ENCODE results near the gene TNNI2. TPM values are rescaled to one million over a fixed set of nuclear protein-coding genes. Genes with fewer than 3 reads are reported as not detected.

Gene TNNI2
- polyA plus RNA-seq, 1 of the 3 experiments (the other 2 are of a cell fraction): not detected

GRCh38 chr11:1847006-1847735 lies 8.4 kb downstream of the TNNI2 start:
- H3K9ac ChIP-seq: no peak overlapping the region
- H3K9me2 ChIP-seq: no peaks in the 10 kb centered on the region
- H3K4me1 ChIP-seq (ENCODE audit: control insufficient read depth in 1 of 2, insufficient read depth in 2 of 2, low read depth in 1 of 2, low read length in 1 of 2): peaks cover 0 to 2% of the 10 kb centered on the region in 2 experiments; a peak in 1 of 4 replicates
- TF ChIP-seq SMC3 (IDR thresholded peaks at IDR 0.05; ENCODE audit: low read depth, low read length) (no peak), TAF1 (IDR thresholded peaks at IDR 0.05; ENCODE audit: borderline replicate concordance, low read depth, low read length) (no peak), USF1 (IDR thresholded peaks at IDR 0.05; ENCODE audit: borderline replicate concordance, low read depth) (no peak), CTCF (IDR thresholded peaks at IDR 0.05) (no peak), EZH2phosphoT487 (IDR thresholded peaks at IDR 0.05; ENCODE audit: borderline replicate concordance, low read depth) (no peak)
- TF ChIP-seq, protein P1, sequence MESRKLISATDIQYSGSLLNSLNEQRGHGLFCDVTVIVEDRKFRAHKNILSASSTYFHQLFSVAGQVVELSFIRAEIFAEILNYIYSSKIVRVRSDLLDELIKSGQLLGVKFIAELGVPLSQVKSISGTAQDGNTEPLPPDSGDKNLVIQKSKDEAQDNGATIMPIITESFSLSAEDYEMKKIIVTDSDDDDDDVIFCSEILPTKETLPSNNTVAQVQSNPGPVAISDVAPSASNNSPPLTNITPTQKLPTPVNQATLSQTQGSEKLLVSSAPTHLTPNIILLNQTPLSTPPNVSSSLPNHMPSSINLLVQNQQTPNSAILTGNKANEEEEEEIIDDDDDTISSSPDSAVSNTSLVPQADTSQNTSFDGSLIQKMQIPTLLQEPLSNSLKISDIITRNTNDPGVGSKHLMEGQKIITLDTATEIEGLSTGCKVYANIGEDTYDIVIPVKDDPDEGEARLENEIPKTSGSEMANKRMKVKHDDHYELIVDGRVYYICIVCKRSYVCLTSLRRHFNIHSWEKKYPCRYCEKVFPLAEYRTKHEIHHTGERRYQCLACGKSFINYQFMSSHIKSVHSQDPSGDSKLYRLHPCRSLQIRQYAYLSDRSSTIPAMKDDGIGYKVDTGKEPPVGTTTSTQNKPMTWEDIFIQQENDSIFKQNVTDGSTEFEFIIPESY (IDR thresholded peaks at IDR 0.05; ENCODE audit: borderline replicate concordance, low read depth): no peak
- no peaks in the 10 kb centered on the region for H3K9me3 ChIP-seq
- H2AFZ ChIP-seq (ENCODE audit: low read depth): no peak overlapping the region
- no peaks in the 10 kb centered on the region for H3K36me3 ChIP-seq (replicated peaks in 1 of 2; ENCODE audit: control insufficient read depth in 1 of 2, insufficient read depth in 2 of 2, low read length in 1 of 2)
- H3K4me2 ChIP-seq: no peak overlapping the region
- DNase-seq: no peak
- H3K4me3 ChIP-seq (ENCODE audit: low read depth in 2 of 2, low read length in 1 of 2): no peak overlapping the region
- CTCF ChIA-PET: interaction anchor here (0.7 to 4.6 kb wide), 14 partner anchors 8 to 310 kb away, joined by 3 to 29 read pairs (median 10); partner anchors contain the start of genes SYT8 and TNNI2
- no peaks in the 10 kb centered on the region for H3K27me3 ChIP-seq (ENCODE audit: insufficient read depth)
- POLR2A ChIA-PET: interaction anchor here (1.3 kb wide), 1 partner anchor 13 kb away, joined by 3 read pairs; the partner anchor contains the start of gene SYT8
- no peaks in the 10 kb centered on the region for H3F3A ChIP-seq (replicated peaks; ENCODE audit: insufficient read depth)
- no peak overlapping the region for H3K27ac ChIP-seq (ENCODE audit: low read depth in 2 of 2, low read length in 1 of 2)
- 85% methylated on average over 33 of the region's 34 CpGs for WGBS (ENCODE audit: low lambda C conversion rate)
- H4K20me1 ChIP-seq (ENCODE audit: insufficient read depth): no peaks in the 10 kb centered on the region
- no peaks in the 10 kb centered on the region for H3K79me2 ChIP-seq (ENCODE audit: insufficient read depth)

GRCh38 chr11:1847926-1848639 lies 9.3 kb downstream of the TNNI2 start:
- Histone ChIP-seq H3K79me2 (ENCODE audit: insufficient read depth) (no peaks in the 10 kb centered on the region), H3K36me3 (replicated peaks in 1 of 2; ENCODE audit: control insufficient read depth in 1 of 2, insufficient read depth in 2 of 2, low read length in 1 of 2) (no peaks in the 10 kb centered on the region), H3F3A (replicated peaks; ENCODE audit: insufficient read depth) (no peaks in the 10 kb centered on the region), H3K4me3 (ENCODE audit: low read depth in 2 of 2, low read length in 1 of 2) (no peak overlapping the region), H3K4me1 (ENCODE audit: control insufficient read depth in 1 of 2, insufficient read depth in 2 of 2, low read depth in 1 of 2, low read length in 1 of 2) (peaks cover 0 to 2% of the 10 kb centered on the region in 2 experiments; a peak in 1 of 4 replicates), H3K27ac (ENCODE audit: low read depth in 2 of 2, low read length in 1 of 2) (no peak overlapping the region), H3K27me3 (ENCODE audit: insufficient read depth) (no peaks in the 10 kb centered on the region), H3K9ac (no peak overlapping the region), H3K9me3 (no peaks in the 10 kb centered on the region), H3K9me2 (no peaks in the 10 kb centered on the region), H2AFZ (ENCODE audit: low read depth) (no peak overlapping the region), H4K20me1 (ENCODE audit: insufficient read depth) (no peaks in the 10 kb centered on the region), H3K4me2 (no peak overlapping the region)
- 70% methylated on average over 18 of the region's 18 CpGs for WGBS (ENCODE audit: low lambda C conversion rate)
- no peak for DNase-seq
- ChIA-PET CTCF (interaction anchor here (0.6 to 4.6 kb wide), 15 partner anchors 9 to 308 kb away, joined by 3 to 29 read pairs (median 10); partner anchors contain the start of genes SYT8 and TNNI2), POLR2A (interaction anchor here (0.7 to 1.3 kb wide), 2 partner anchors 14 to 29 kb away, joined by 3 to 6 read pairs; partner anchors contain the start of gene SYT8)
- TF ChIP-seq, protein P2, sequence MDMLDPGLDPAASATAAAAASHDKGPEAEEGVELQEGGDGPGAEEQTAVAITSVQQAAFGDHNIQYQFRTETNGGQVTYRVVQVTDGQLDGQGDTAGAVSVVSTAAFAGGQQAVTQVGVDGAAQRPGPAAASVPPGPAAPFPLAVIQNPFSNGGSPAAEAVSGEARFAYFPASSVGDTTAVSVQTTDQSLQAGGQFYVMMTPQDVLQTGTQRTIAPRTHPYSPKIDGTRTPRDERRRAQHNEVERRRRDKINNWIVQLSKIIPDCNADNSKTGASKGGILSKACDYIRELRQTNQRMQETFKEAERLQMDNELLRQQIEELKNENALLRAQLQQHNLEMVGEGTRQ (IDR thresholded peaks at IDR 0.05; ENCODE audit: borderline replicate concordance, low read depth, low read length): no peak
- TF ChIP-seq POLR2AphosphoS5 (IDR thresholded peaks at IDR 0.05; ENCODE audit: low read depth, low read length): no peak
- no peak for TF ChIP-seq RXRA (IDR thresholded peaks at IDR 0.05; ENCODE audit: borderline replicate concordance, low read depth)
- no peak for TF ChIP-seq JUND (IDR thresholded peaks at IDR 0.05)
- TF ChIP-seq YY1 (IDR thresholded peaks at IDR 0.05; ENCODE audit: low read depth): no peak
- no peak for TF ChIP-seq ELF1 (IDR thresholded peaks at IDR 0.05)
- no peak for TF ChIP-seq TAF1 (IDR thresholded peaks at IDR 0.05; ENCODE audit: borderline replicate concordance, low read depth, low read length)
- TF ChIP-seq TEAD4 (IDR thresholded peaks at IDR 0.05; ENCODE audit: borderline replicate concordance, insufficient read depth): no peak
- no peak for TF ChIP-seq FOXJ3 (CRISPR knock-in tag; IDR thresholded peaks at IDR 0.05)
- TF ChIP-seq, protein P3, sequence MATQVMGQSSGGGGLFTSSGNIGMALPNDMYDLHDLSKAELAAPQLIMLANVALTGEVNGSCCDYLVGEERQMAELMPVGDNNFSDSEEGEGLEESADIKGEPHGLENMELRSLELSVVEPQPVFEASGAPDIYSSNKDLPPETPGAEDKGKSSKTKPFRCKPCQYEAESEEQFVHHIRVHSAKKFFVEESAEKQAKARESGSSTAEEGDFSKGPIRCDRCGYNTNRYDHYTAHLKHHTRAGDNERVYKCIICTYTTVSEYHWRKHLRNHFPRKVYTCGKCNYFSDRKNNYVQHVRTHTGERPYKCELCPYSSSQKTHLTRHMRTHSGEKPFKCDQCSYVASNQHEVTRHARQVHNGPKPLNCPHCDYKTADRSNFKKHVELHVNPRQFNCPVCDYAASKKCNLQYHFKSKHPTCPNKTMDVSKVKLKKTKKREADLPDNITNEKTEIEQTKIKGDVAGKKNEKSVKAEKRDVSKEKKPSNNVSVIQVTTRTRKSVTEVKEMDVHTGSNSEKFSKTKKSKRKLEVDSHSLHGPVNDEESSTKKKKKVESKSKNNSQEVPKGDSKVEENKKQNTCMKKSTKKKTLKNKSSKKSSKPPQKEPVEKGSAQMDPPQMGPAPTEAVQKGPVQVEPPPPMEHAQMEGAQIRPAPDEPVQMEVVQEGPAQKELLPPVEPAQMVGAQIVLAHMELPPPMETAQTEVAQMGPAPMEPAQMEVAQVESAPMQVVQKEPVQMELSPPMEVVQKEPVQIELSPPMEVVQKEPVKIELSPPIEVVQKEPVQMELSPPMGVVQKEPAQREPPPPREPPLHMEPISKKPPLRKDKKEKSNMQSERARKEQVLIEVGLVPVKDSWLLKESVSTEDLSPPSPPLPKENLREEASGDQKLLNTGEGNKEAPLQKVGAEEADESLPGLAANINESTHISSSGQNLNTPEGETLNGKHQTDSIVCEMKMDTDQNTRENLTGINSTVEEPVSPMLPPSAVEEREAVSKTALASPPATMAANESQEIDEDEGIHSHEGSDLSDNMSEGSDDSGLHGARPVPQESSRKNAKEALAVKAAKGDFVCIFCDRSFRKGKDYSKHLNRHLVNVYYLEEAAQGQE (IDR thresholded peaks at IDR 0.05; ENCODE audit: low read depth, low read length): no peak

Measured in SK-N-SH (cell line).